ENCODE results near the gene NDUFS7.
"Not testable (repeated sequence)": the region's sequence is repeated elsewhere in the genome, so short reads cannot be mapped to it uniquely, and the experiment has no call there.

Gene NDUFS7

DNA sequence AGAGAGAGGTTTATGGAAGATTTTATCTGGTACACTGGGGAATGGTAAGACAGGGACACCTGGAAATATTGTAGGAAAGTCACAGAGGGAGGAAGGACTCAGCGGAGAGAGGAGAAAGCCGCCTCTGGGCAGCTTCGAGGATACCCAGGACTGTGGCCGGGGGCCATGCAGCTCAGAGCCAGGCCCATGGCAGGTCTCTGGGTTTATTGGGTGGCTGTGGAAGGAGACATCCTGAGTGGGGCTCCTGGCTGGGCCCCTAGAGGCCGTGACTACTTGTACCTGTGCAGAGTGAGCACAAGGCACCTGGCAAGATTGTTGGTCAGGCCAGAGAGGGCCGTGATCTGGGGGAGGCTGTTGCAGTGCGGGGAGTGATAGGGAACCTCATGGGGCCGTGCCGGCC lies 27.1 kb downstream of the NDUFS7 start:
- DNase-seq: no peak
- Mint-ChIP-seq H3K4me3 (peak overlapping the region; percentile 90), H3K36me3 (ENCODE audit: low read depth) (peaks cover 39% of the 10 kb centered on the region), H3K4me1 (peaks cover 75% of the 10 kb centered on the region), H3K27me3 (no peaks in the 10 kb centered on the region), H3K9me3 (no peaks in the 10 kb centered on the region), H3K27ac (peak overlapping the region; percentile 90)
- ATAC-seq: no peak

DNA sequence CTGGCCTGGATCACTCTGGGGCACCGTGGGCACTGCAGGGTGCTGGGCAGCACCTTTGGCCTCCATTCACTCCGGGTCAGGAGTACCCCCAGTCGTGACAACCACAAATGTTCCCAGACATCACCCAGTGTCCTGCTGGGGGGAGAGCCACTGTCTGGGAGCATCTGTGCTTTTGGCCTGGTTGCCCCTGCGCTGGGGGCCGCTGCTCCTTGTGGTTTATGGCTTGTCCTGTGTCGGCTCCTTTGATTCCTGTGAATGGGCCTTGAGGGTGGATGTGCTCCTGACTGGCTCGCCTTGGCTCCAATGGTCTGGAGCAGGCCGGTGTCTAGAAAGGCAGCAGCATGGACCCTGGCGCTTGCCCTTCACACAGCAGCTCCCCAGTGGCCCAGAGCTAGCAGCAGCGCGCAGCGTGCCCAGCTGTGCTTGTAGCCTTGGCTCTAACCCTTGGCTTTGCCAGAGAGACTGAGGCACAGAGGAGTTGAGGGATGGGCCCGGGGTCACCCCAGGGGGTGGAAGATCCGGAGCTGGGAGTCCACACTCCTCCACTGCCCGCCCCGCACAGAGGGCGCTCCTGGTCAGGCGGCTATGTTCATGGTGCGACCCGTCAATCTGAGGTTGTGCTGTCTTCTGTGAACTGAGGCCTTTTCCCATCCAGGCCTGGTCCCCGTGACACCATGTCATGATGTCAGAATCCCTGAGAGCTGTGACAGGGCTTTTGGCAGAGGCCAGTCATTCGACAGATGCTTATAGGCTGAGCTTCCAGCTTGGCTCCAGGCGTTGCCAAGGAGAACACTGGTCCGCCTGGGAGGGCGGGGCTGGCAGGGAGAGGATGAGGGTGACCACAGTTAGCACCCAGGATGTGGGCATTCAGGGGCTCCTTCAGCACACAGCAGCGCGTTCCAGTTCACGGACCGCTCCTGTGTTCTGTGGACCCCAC lies 27.8 kb downstream of the NDUFS7 start:
- Mint-ChIP-seq H3K27me3 (no peaks in the 10 kb centered on the region), H3K27ac (peak overlapping the region; percentile 90), H3K4me3 (peak overlapping the region; percentile 90), H3K36me3 (ENCODE audit: low read depth) (peaks cover 39% of the 10 kb centered on the region), H3K9me3 (no peaks in the 10 kb centered on the region), H3K4me1 (peaks cover 79% of the 10 kb centered on the region)
- DNase-seq (peak; percentile 33), ATAC-seq (no peak)

DNA sequence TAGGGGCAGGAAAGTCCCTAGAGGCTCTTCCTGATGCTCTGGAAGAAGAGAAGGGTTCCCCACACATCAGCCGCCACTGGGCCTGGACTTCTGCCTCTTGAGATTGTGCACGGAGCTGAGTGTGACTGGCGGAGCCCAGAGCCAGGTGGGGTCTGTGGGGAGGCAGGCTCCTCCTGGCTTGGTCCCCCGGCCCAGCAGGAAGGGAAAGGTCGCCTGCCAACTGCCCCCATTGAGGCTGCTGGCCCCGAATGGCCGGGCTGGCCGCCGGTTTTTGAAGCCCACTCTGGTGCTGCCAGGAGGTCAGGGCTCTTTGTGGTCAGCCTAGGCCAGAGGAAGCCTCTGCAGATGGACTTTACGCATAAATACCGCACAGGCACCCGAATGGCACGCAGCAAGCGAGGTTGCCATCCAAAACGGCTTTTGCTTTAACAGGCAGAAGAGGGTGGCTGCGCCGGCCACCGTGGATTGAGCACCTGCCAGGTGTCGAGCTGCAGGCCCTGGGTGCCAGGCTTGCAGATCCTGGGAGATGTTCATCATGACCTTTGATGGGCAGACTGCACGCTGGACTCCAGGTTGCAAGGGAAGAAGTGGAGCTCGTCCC lies 28.7 kb downstream of the NDUFS7 start:
- DNase-seq: no peak
- peaks cover 44% of the 10 kb centered on the region for H3K36me3 Mint-ChIP-seq (ENCODE audit: low read depth)
- H3K9me3 Mint-ChIP-seq: no peaks in the 10 kb centered on the region
- no peak for ATAC-seq
- H3K4me1 Mint-ChIP-seq: peaks cover 82% of the 10 kb centered on the region
- no peak overlapping the region for H3K4me3 Mint-ChIP-seq
- peak overlapping the region; percentile 71 for H3K27ac Mint-ChIP-seq
- no peaks in the 10 kb centered on the region for H3K27me3 Mint-ChIP-seq

DNA sequence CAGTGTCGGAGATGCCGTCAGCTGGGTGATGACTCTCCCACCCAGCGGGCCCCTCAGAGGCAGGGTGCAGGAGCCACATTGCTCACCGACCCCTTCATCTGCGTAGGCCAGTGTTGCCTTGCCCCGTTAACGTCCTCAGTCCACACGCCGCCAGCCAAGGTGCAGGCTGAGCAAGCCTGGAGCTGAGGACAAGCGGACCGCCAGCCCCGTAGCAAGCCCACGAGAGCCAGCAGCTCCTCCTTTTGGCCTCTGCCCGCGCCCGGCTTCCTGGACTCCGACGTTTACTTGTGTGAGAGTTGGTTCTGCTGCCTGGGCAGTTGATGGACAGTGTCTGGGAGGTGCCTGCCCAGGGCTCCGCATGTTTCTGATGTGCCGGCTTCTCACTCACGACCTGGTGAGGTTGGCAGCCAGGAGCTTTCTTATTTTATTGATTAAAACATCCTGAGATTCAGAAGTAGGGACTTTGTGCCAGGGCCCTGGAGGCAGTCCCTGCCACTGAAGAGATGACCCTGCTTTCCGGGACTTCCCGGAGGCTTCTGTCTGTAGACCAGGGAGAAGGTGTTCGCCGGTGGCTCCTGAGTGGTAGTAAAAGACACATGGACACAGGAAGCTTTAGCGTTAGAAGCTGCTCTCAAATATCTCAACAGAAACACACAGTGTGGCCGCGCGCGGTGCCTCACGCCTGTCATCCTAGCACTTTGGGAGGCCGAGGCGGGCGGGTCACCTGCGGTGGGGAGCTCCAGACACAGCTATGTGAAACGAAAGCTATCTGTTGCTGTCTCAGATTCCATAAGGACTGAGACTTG lies 29.5 kb downstream of the NDUFS7 start:
- DNase-seq (no peak), ATAC-seq (no peak)
- no peaks in the 10 kb centered on the region for H3K9me3 Mint-ChIP-seq
- H3K36me3 Mint-ChIP-seq (ENCODE audit: low read depth): peaks cover 46% of the 10 kb centered on the region
- H3K4me3 Mint-ChIP-seq: no peak overlapping the region
- no peaks in the 10 kb centered on the region for H3K27me3 Mint-ChIP-seq
- peaks cover 85% of the 10 kb centered on the region for H3K4me1 Mint-ChIP-seq
- H3K27ac Mint-ChIP-seq: peak overlapping the region; percentile 71

DNA sequence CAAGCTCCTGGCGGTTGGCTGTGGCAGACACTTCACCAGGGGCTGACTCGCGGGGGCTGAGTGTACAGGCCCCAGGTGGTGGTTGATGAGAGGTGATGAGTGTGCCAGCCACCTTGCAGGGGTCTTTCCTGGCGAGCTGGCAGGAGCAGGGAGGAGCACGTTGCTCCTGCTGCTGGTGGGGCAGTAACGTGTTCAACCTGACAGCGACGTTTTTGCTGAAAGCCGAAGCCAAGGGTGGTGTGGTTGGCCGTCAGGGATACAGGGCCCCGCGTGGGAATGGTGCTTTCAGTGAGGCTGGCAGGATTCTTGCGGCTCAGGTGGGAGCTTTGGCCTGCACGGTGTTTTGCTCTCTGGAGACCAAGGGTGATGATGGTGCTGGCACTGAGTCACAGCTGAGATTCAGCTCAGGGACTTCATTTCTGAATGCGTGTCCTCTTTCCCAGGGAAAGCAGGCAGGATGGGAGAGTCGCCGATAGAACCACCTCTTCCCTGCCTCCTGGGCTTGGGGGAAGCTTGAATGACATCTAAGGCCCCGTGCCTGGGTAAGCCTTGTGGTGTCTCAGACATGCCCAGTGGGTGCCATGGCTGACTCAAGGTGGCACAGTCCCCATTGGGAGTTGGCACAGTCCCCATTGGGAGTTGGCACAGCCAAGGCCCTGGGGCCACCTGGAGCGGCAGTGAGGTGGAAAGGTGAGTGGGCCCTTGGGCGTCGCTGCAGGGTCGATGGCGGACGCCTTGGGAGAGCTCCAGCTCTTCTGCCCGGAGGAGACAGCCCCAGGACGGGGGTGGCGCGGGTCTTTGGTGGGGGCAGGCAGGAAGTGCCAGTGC lies 32.5 kb downstream of the NDUFS7 start:
- H3K27ac Mint-ChIP-seq: peak overlapping the region; percentile 82
- H3K27me3 Mint-ChIP-seq: no peaks in the 10 kb centered on the region
- no peak for DNase-seq
- H3K4me1 Mint-ChIP-seq: peaks cover 60% of the 10 kb centered on the region
- ATAC-seq: no peak
- H3K36me3 Mint-ChIP-seq (ENCODE audit: low read depth): peaks cover 40% of the 10 kb centered on the region
- no peaks in the 10 kb centered on the region for H3K9me3 Mint-ChIP-seq
- peak overlapping the region; percentile 40 for H3K4me3 Mint-ChIP-seq

DNA sequence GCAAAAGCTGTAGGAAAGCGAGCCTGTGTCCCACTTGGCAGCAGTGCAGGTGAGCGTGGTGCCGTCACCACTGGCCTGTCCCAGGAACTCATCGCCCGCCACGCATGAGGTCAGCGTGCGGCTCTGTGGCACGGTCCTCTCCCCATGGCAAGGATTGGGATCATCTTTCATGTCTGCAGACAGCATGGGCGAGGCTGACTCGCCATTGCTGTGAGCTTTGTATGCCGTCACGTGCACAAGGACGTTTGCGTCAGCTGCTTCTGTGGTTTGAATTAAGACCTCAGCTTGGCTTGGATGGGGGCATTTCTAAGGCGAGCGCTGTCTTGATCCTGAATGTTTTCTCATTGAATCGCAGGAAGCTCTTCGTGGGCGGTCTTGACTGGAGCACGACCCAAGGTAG lies 33.4 kb downstream of the NDUFS7 start:
- peaks cover 51% of the 10 kb centered on the region for H3K4me1 Mint-ChIP-seq
- H3K36me3 Mint-ChIP-seq (ENCODE audit: low read depth): peaks cover 38% of the 10 kb centered on the region
- H3K4me3 Mint-ChIP-seq: no peak overlapping the region
- H3K27ac Mint-ChIP-seq: no peak overlapping the region
- H3K9me3 Mint-ChIP-seq: no peaks in the 10 kb centered on the region
- H3K27me3 Mint-ChIP-seq: no peaks in the 10 kb centered on the region
- DNase-seq (no peak), ATAC-seq (no peak)

DNA sequence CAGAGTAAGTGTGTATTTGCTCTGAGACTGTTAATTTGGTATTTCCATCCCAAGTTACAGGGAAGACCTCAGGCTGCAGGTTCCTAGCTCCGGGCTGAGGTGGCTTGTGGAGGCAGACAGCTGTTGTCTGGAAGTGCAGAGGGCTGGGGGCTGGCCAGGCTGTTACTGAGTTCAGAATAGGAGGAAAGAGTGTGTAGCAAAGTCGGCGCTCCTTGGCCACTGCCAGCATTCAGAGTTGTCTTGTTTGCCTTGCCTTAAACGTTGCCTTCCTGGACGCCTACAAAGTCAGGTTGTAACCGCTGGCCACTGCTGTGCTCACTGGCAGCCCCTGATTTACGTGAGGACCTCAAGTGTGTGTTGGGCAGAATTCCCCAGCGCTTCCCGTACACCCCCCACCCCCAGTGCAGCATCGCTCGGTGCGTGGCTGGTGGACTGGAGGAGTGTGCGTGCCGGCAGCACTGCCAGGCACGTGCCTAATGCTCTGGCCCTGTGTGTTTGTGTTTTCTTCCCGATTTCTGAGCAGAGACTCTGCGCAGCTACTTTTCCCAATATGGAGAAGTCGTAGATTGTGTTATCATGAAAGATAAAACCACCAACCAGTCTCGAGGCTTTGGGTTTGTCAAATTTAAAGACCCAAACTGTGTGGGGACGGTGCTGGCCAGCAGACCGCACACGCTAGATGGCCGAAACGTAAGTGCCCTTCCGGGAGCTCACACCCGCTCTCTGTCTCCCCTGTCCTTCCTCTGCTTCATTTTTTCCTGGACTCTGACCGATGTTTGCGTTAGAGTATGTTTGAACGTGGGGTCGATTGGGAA lies 34.2 kb downstream of the NDUFS7 start:
- no peak overlapping the region for H3K4me3 Mint-ChIP-seq
- no peak overlapping the region for H3K27ac Mint-ChIP-seq
- H3K9me3 Mint-ChIP-seq: no peaks in the 10 kb centered on the region
- peaks cover 44% of the 10 kb centered on the region for H3K4me1 Mint-ChIP-seq
- no peaks in the 10 kb centered on the region for H3K27me3 Mint-ChIP-seq
- DNase-seq (no peak), ATAC-seq (no peak)
- H3K36me3 Mint-ChIP-seq (ENCODE audit: low read depth): peaks cover 43% of the 10 kb centered on the region

DNA sequence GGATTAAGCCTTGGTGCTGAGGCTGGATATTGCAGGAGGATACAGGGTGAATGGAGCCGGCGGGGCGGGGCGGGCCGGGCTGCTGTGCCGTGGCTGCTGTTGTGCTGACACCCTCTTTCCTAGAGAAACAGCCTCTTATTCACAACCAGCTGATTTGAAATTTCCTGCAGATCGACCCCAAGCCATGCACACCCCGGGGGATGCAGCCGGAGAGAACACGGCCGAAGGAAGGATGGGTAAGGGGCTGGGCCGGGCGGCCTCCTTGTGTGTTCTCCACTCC lies 34.7 kb downstream of the NDUFS7 start:
- Mint-ChIP-seq H3K36me3 (ENCODE audit: low read depth) (peaks cover 44% of the 10 kb centered on the region), H3K27me3 (no peaks in the 10 kb centered on the region), H3K4me1 (peaks cover 39% of the 10 kb centered on the region), H3K27ac (no peak overlapping the region), H3K9me3 (no peaks in the 10 kb centered on the region), H3K4me3 (no peak overlapping the region)
- ATAC-seq (no peak), DNase-seq (no peak)

DNA sequence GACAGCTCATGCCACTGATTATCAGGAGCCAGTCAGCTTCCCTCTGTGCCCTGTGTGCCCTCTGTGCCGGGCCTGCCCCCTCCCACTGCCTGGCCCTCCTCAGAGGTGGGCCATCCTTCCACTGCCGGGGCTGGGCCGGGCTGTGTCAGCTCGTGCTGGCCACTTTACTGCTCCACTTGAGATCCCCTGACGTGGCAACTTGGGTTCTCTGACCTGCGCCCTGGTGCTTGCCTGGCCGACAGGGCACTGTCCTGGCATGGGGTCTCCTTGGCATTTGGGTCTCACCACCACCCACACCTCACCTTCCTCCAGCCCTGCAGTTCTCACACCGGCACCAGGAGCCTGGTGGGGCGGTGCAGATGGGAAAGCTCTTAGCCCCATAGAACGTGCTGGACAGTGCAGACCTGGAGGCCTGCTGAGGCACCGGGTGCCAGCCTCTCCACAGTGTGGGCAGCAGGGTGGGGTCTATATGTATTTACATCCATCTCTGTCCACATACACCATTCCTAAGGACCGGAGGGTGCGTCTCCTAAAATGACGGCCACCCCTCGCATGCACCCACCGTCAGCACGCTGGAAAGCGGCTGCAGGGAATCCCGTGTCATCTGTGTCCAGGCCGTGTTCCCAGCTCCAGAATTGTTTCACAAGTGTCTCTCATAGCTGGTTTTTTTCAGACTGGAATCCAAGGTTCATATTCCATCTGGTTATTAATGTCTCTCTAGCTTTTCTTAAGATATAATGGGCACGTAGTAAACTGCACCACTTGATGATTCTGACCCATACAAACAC lies 35.4 kb downstream of the NDUFS7 start:
- Mint-ChIP-seq H3K4me1 (peaks cover 32% of the 10 kb centered on the region), H3K9me3 (no peaks in the 10 kb centered on the region), H3K36me3 (ENCODE audit: low read depth) (peaks cover 45% of the 10 kb centered on the region), H3K4me3 (no peak overlapping the region), H3K27ac (no peak overlapping the region), H3K27me3 (no peaks in the 10 kb centered on the region)
- no peak for DNase-seq
- ATAC-seq: no peak

DNA sequence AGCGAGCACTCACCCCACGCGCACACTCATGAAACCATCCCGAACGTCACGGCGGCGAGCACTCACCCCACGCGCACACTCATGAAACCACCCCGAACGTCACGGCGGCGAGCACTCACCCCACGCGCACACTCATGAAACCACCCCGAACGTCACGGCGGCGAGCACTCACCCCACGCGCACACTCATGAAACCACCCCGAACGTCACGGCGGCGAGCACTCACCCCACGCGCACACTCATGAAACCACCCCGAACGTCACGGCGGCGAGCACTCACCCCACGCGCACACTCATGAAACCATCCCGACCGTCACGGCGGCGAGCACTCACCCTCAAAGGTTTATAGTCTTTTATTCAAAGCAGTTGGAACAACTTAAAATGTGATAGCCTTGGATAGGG lies 36.4 kb downstream of the NDUFS7 start:
- peaks cover 25% of the 10 kb centered on the region for H3K4me1 Mint-ChIP-seq
- H3K27ac Mint-ChIP-seq, DNase-seq, H3K27me3 Mint-ChIP-seq, H3K4me3 Mint-ChIP-seq, ATAC-seq, H3K9me3 Mint-ChIP-seq: not testable (repeated sequence)
- peaks cover 47% of the 10 kb centered on the region for H3K36me3 Mint-ChIP-seq (ENCODE audit: low read depth)

DNA sequence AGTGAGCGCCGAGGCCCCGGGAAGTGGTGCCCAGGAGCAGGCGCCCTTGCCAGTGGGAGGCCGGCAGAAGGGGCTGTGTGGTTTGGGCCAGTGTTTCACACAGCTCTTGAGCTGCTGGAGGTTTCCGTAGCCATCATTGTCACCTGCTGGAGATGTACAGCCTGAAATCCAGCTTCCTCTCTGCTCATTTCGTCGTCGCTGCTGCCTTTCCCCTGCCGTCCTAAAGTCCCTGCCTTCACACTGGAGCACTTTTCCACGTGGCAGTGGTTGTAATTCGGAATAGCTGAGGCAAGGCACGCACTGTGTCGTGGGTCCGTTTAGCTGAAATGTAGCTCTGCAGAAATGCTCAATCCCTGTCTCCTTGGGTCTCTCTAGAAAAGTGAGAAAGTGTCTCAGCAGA lies 36.9 kb downstream of the NDUFS7 start:
- no peaks in the 10 kb centered on the region for H3K9me3 Mint-ChIP-seq
- H3K4me3 Mint-ChIP-seq: no peak overlapping the region
- peaks cover 48% of the 10 kb centered on the region for H3K36me3 Mint-ChIP-seq (ENCODE audit: low read depth)
- H3K27ac Mint-ChIP-seq: no peak overlapping the region
- no peak for DNase-seq
- H3K27me3 Mint-ChIP-seq: no peaks in the 10 kb centered on the region
- ATAC-seq: no peak
- peaks cover 20% of the 10 kb centered on the region for H3K4me1 Mint-ChIP-seq

DNA sequence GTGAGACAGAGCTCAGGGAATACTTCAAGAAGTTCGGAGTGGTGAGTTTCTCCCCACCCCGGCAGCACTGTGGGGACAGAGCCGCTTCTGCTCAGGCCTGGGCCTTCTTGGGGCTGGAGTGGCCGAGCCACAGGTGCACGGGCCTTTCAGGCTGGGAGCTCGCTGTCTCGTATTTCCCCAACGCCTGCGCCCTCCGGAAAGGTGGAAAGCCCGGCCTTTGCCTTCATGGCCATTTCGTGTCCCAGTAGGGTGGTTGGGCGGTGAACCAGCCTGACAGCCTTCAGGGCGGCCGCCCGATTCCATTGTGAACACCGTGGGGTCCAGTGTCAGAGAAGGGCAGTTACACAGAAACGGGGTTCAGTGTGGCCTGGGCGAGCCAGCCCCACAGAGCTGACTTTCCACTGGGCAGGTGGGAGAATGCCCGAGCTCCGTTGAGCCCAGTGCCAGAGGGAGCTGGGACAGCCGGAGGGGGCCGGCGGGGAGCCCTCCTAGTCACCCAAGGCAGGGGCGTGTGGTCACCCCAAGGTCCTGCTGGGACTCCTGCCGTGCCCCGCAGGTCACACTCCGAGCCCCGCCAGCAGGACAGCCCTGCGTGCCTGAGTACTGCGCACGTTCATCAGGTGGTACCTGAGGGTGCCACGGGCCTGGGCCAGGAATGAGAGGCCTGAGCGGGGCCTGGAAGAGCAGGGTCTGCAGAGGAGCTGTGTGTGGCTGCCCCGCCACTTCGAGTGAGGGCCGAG lies 37.7 kb downstream of the NDUFS7 start:
- H3K4me1 Mint-ChIP-seq: peaks cover 12% of the 10 kb centered on the region
- no peak overlapping the region for H3K4me3 Mint-ChIP-seq
- H3K36me3 Mint-ChIP-seq (ENCODE audit: low read depth): peaks cover 51% of the 10 kb centered on the region

More for the DNA sequence above, 37.7 kb downstream of the NDUFS7 start:
- H3K27me3 Mint-ChIP-seq: no peaks in the 10 kb centered on the region
- H3K9me3 Mint-ChIP-seq: no peaks in the 10 kb centered on the region
- no peak overlapping the region for H3K27ac Mint-ChIP-seq
- DNase-seq: no peak
- ATAC-seq: no peak

All from activated naive CD8-positive, alpha-beta T cell treated with anti-CD3 and anti-CD28 coated beads, Interleukin-2, amount 50 U/mL, for 24 hours (primary cell).